Measurements from ENCODE around the gene SLC2A4.

The SLC2A4 gene

GRCh38 chr17:7237266-7237760 lies 44.2 kb upstream of the SLC2A4 start:
- no peak for DNase-seq (ENCODE audit: low read depth, low spot score)
- TF ChIP-seq YY1 (IDR thresholded peaks at IDR 0.05; ENCODE audit: insufficient read depth, insufficient read length) (no peak), ZNF274 (IDR thresholded peaks at IDR 0.05; ENCODE audit: low read depth, low read length) (no peak), SUZ12 (IDR thresholded peaks at IDR 0.05; ENCODE audit: extremely low read depth, insufficient read depth, insufficient read length) (no peak)
- Histone ChIP-seq H3K4me3 (ENCODE audit: insufficient read length, low read depth) (peak overlapping the region; percentile 86), H3K36me3 (ENCODE audit: insufficient read depth, insufficient read length, low read length) (peaks cover 42% of the 10 kb centered on the region), H3K27me3 (ENCODE audit: insufficient read depth, insufficient read length) (no peaks in the 10 kb centered on the region), H3K9ac (ENCODE audit: insufficient read length, low read depth) (peak overlapping the region; percentile 80), H3K4me1 (ENCODE audit: insufficient read depth, insufficient read length) (peaks cover 10% of the 10 kb centered on the region), H3K9me3 (ENCODE audit: insufficient read depth, low read length) (no peaks in the 10 kb centered on the region)

GRCh38 chr17:7237761-7238419 lies 43.6 kb upstream of the SLC2A4 start:
- Histone ChIP-seq H3K4me1 (ENCODE audit: insufficient read depth, insufficient read length) (peaks cover 9% of the 10 kb centered on the region), H3K9ac (ENCODE audit: insufficient read length, low read depth) (peak overlapping the region; percentile 86), H3K36me3 (ENCODE audit: insufficient read depth, insufficient read length, low read length) (peaks cover 42% of the 10 kb centered on the region), H3K4me3 (ENCODE audit: insufficient read length, low read depth) (peak overlapping the region; percentile 86), H3K9me3 (ENCODE audit: insufficient read depth, low read length) (no peaks in the 10 kb centered on the region), H3K27me3 (ENCODE audit: insufficient read depth, insufficient read length) (no peaks in the 10 kb centered on the region)
- TF ChIP-seq ZNF274 (IDR thresholded peaks at IDR 0.05; ENCODE audit: low read depth, low read length) (no peak), YY1 (IDR thresholded peaks at IDR 0.05; ENCODE audit: insufficient read depth, insufficient read length) (no peak), SUZ12 (IDR thresholded peaks at IDR 0.05; ENCODE audit: extremely low read depth, insufficient read depth, insufficient read length) (no peak)
- DNase-seq (ENCODE audit: low read depth, low spot score): no peak

- Histone ChIP-seq H3K4me3 (ENCODE audit: insufficient read length, low read depth) (peak overlapping the region; percentile 86), H3K36me3 (ENCODE audit: insufficient read depth, insufficient read length, low read length) (peaks cover 42% of the 10 kb centered on the region), H3K4me1 (ENCODE audit: insufficient read depth, insufficient read length) (peaks cover 9% of the 10 kb centered on the region), H3K9ac (ENCODE audit: insufficient read length, low read depth) (peak overlapping the region; percentile 98), H3K9me3 (ENCODE audit: insufficient read depth, low read length) (no peaks in the 10 kb centered on the region), H3K27me3 (ENCODE audit: insufficient read depth, insufficient read length) (no peaks in the 10 kb centered on the region)
- no peak for DNase-seq (ENCODE audit: low read depth, low spot score)
- TF ChIP-seq YY1 (IDR thresholded peaks at IDR 0.05; ENCODE audit: insufficient read depth, insufficient read length): no peak
- no peak for TF ChIP-seq ZNF274 (IDR thresholded peaks at IDR 0.05; ENCODE audit: low read depth, low read length)
- no peak for TF ChIP-seq SUZ12 (IDR thresholded peaks at IDR 0.05; ENCODE audit: extremely low read depth, insufficient read depth, insufficient read length)
These were observed 43.0 kb upstream of the SLC2A4 start for GRCh38 chr17:7238420-7239090.

- Histone ChIP-seq H3K4me1 (ENCODE audit: insufficient read depth, insufficient read length) (peaks cover 9% of the 10 kb centered on the region), H3K9me3 (ENCODE audit: insufficient read depth, low read length) (no peaks in the 10 kb centered on the region), H3K36me3 (ENCODE audit: insufficient read depth, insufficient read length, low read length) (peaks cover 49% of the 10 kb centered on the region), H3K27me3 (ENCODE audit: insufficient read depth, insufficient read length) (no peaks in the 10 kb centered on the region), H3K4me3 (ENCODE audit: insufficient read length, low read depth) (peak within 1 kb of the TSS; percentile 86), H3K9ac (ENCODE audit: insufficient read length, low read depth) (peak within 1 kb of the TSS; percentile 98)
- TF ChIP-seq YY1 (IDR thresholded peaks at IDR 0.05; ENCODE audit: insufficient read depth, insufficient read length) (no peak), SUZ12 (IDR thresholded peaks at IDR 0.05; ENCODE audit: extremely low read depth, insufficient read depth, insufficient read length) (no peak), ZNF274 (IDR thresholded peaks at IDR 0.05; ENCODE audit: low read depth, low read length) (no peak)
- peak; percentile 96 for DNase-seq (ENCODE audit: low read depth, low spot score)
These were observed 42.2 kb upstream of the SLC2A4 start, which contains the start of gene PHF23 for GRCh38 chr17:7239091-7240027. TSS of gene PHF23 (minus strand) at chr17:7239457. CDS start at chr17:7239279, 178 bp downstream.

- H3K4me1 ChIP-seq (ENCODE audit: insufficient read depth, insufficient read length): peaks cover 9% of the 10 kb centered on the region
- H3K27me3 ChIP-seq (ENCODE audit: insufficient read depth, insufficient read length): no peaks in the 10 kb centered on the region
- H3K9ac ChIP-seq (ENCODE audit: insufficient read length, low read depth): peak overlapping the region; percentile 93
- H3K36me3 ChIP-seq (ENCODE audit: insufficient read depth, insufficient read length, low read length): peaks cover 46% of the 10 kb centered on the region
- H3K4me3 ChIP-seq (ENCODE audit: insufficient read length, low read depth): no peak overlapping the region
- DNase-seq (ENCODE audit: low read depth, low spot score): no peak
- H3K9me3 ChIP-seq (ENCODE audit: insufficient read depth, low read length): no peaks in the 10 kb centered on the region
- TF ChIP-seq SUZ12 (IDR thresholded peaks at IDR 0.05; ENCODE audit: extremely low read depth, insufficient read depth, insufficient read length) (no peak), YY1 (IDR thresholded peaks at IDR 0.05; ENCODE audit: insufficient read depth, insufficient read length) (no peak), ZNF274 (IDR thresholded peaks at IDR 0.05; ENCODE audit: low read depth, low read length) (no peak)
These were observed 41.1 kb upstream of the SLC2A4 start for GRCh38 chr17:7240375-7240774.

GRCh38 chr17:7241090-7241733 lies 40.3 kb upstream of the SLC2A4 start:
- H3K9me3 ChIP-seq (ENCODE audit: insufficient read depth, low read length): no peaks in the 10 kb centered on the region
- peak overlapping the region; percentile 93 for H3K9ac ChIP-seq (ENCODE audit: insufficient read length, low read depth)
- H3K4me3 ChIP-seq (ENCODE audit: insufficient read length, low read depth): peak overlapping the region; percentile 92
- peaks cover 44% of the 10 kb centered on the region for H3K36me3 ChIP-seq (ENCODE audit: insufficient read depth, insufficient read length, low read length)
- no peak for DNase-seq (ENCODE audit: low read depth, low spot score)
- H3K4me1 ChIP-seq (ENCODE audit: insufficient read depth, insufficient read length): peaks cover 6% of the 10 kb centered on the region
- no peaks in the 10 kb centered on the region for H3K27me3 ChIP-seq (ENCODE audit: insufficient read depth, insufficient read length)
- TF ChIP-seq YY1 (IDR thresholded peaks at IDR 0.05; ENCODE audit: insufficient read depth, insufficient read length): no peak
- no peak for TF ChIP-seq SUZ12 (IDR thresholded peaks at IDR 0.05; ENCODE audit: extremely low read depth, insufficient read depth, insufficient read length)
- no peak for TF ChIP-seq ZNF274 (IDR thresholded peaks at IDR 0.05; ENCODE audit: low read depth, low read length)
